Gastroesophageal sphincter (tissue), 3 donors: ENCODE measurements around the gene COL5A1.

Experiments used
- CTCF ChIP-seq, 4 experiments: fragments of 200-600 bp in 2 of 4; fragments of 450-650 bp in 2 of 4; sonication (generic) in 1 of 4; IDR thresholded peaks; one replicate each; pipeline ENCODE4 v1.5.1; 2017 to 2019; ENCODE audit warnings: antibody characterized with exemption in 4 of 4, mild to moderate bottlenecking in 2 of 4, moderate library complexity in 2 of 4
- POLR2A ChIP-seq, 2 donors: fragments of 450-650 bp; IDR thresholded peaks; one replicate each; pipeline ENCODE4 v1.6.1; 2017; ENCODE audit warnings: antibody characterized with exemption in 2 of 2, mild to moderate bottlenecking in 2 of 2, moderate library complexity in 1 of 2
- POLR2AphosphoS5 ChIP-seq: sonication (generic); formaldehyde crosslinking; IDR thresholded peaks from one replicate; pipeline ENCODE4 v1.6.1; 2017; ENCODE audit warnings: antibody characterized with exemption

DNA sequence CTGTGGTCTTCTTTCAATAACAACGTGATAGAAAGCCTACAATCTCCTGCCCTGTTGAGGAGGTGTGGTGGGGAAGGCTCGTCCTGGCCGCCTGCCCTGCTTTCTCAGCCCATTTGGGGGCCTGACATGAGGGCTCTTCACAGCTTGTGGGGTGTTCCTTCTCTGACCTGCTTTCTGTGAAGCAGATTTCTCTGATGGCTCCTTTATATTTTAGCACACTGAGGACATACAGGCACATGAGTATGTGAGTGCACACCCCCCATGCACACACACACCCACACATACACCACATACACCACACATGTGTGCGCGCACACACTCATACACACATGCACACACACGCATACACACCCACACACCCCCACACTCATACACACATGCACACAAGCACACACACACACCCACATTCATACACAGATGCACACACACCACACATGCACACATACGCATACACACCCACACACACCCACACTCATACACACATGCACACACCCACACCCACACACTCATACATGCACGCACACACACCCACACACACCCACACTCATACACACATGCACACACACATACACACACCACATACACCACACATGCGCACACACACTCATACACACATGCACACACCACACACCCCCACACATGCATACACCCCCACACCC lies 117.5 kb downstream of the COL5A1 start:
- TF ChIP-seq POLR2AphosphoS5 = no peak
- TF ChIP-seq CTCF (IDR thresholded peaks at IDR 0.05) = no peak
- TF ChIP-seq POLR2A (IDR thresholded peaks at IDR 0.05) = no peak
